GM23248 (cell line): ENCODE measurements around the gene PNKD. TPM values are rescaled to one million over a fixed set of nuclear protein-coding genes. Genes with fewer than 3 reads are reported as not detected.

Source experiments
- DNase-seq: peaks from one replicate; pipeline ENCODE4 v3.0.0-alpha.2; 2015
- H2AFZ ChIP-seq: fragments of 200-600 bp; sonication (generic); 2 replicates; pipeline ENCODE4 v1.6.1; 2016; ENCODE audit warnings: antibody characterized with exemption
- H3F3A ChIP-seq: fragments of 200-600 bp; sonication (generic); 2 replicates; pipeline ENCODE4 v1.6.1; 2016; ENCODE audit warnings: mild to moderate bottlenecking, antibody characterized with exemption, mixed run types; ENCODE audit not compliant: insufficient read depth
- H3K27ac ChIP-seq: fragments of 200-600 bp; sonication (generic); 2 replicates; pipeline ENCODE4 v1.5.1; 2016; ENCODE audit warnings: mild to moderate bottlenecking
- H3K27me3 ChIP-seq: fragments of 200-600 bp; sonication (generic); replicated peaks from 2 replicates; pipeline ENCODE4 v1.6.1; 2016; ENCODE audit warnings: mild to moderate bottlenecking; ENCODE audit not compliant: insufficient read depth
- H3K36me3 ChIP-seq: fragments of 200-600 bp; sonication (generic); 2 replicates; pipeline ENCODE4 v1.6.1; 2016; ENCODE audit warnings: low read depth, mild to moderate bottlenecking
- H3K4me1 ChIP-seq: fragments of 200-600 bp; sonication (generic); 2 replicates; pipeline ENCODE4 v1.6.1; 2016; ENCODE audit warnings: mild to moderate bottlenecking; ENCODE audit not compliant: insufficient read depth
- H3K4me2 ChIP-seq: fragments of 200-600 bp; sonication (generic); one replicate; pipeline ENCODE4 v1.6.1; 2016; ENCODE audit warnings: mild to moderate bottlenecking; ENCODE audit not compliant: unreplicated experiment
- H3K4me3 ChIP-seq: fragments of 200-600 bp; sonication (generic); 2 replicates; pipeline ENCODE4 v1.5.1; 2016; ENCODE audit warnings: mild to moderate bottlenecking
- H3K79me2 ChIP-seq: fragments of 200-600 bp; sonication (generic); 2 replicates; pipeline ENCODE4 v1.6.1; 2016; ENCODE audit warnings: mild to moderate bottlenecking; ENCODE audit not compliant: insufficient read depth
- H3K9ac ChIP-seq: fragments of 200-600 bp; sonication (generic); 2 replicates; pipeline ENCODE4 v1.6.1; 2016; ENCODE audit warnings: mild to moderate bottlenecking
- H3K9me2 ChIP-seq: fragments of 200-600 bp; sonication (generic); 2 replicates; pipeline ENCODE4 v1.6.1; 2016; ENCODE audit warnings: mixed run types, mild to moderate bottlenecking, moderate library complexity; ENCODE audit not compliant: insufficient read depth
- H3K9me3 ChIP-seq: fragments of 200-600 bp; sonication (generic); one replicate; pipeline ENCODE4 v1.6.1; 2017; ENCODE audit warnings: low read depth
- H4K20me1 ChIP-seq: fragments of 200-600 bp; sonication (generic); 2 replicates; pipeline ENCODE4 v1.6.0; 2016; ENCODE audit not compliant: insufficient read depth
- EZH2 ChIP-seq: fragments of 200-600 bp; sonication (generic); IDR thresholded peaks from 2 replicates; pipeline ENCODE4 v1.6.1; 2018; ENCODE audit warnings: antibody characterized with exemption, mild to moderate bottlenecking; ENCODE audit not compliant: insufficient read depth, poor library complexity, severe bottlenecking
- EZH2phosphoT487 ChIP-seq: fragments of 200-600 bp; sonication (generic); IDR thresholded peaks from 2 replicates; pipeline ENCODE4 v1.6.1; 2018; ENCODE audit warnings: antibody characterized with exemption, moderate library complexity, mild to moderate bottlenecking, low read depth; ENCODE audit not compliant: insufficient read depth
- WGBS, 2 experiments: methylation state at CpG; one replicate each; pipeline ENCODE4 v1.1.6; 2015 to 2017; ENCODE audit warnings: low lambda C conversion rate in 2 of 2, low coverage in 1 of 2; ENCODE audit errors: missing lambda C conversion rate in 2 of 2; 5-methylcytosine and 5-hydroxymethylcytosine counted together
- in situ Hi-C: fragments of 300-500 bp; cut with MboI; formaldehyde crosslinking; loops from 2 replicates; pipeline ENCODE4 v1.15.0; 2020
- polyA plus RNA-seq: library from polyadenylated mRNA; unstranded; fragments of >200 nt; fragmentation: Nextera tagmentation; extraction: Ambion mirVana; gene quantifications from 2 replicates; pipeline ENCODE4 v1.2.1, GENCODE V29; 2016
- total RNA-seq: library from RNA; depleted of rRNA; stranded (reverse); fragments of >200 nt; shearing (Covaris generic); gene quantifications from 2 replicates; pipeline ENCODE4 v1.2.3, GENCODE V29; 2014

PNKD gene
- total and polyA plus RNA-seq, 2 experiments from 2014 or later: 28.6 to 82.7 TPM

DNA sequence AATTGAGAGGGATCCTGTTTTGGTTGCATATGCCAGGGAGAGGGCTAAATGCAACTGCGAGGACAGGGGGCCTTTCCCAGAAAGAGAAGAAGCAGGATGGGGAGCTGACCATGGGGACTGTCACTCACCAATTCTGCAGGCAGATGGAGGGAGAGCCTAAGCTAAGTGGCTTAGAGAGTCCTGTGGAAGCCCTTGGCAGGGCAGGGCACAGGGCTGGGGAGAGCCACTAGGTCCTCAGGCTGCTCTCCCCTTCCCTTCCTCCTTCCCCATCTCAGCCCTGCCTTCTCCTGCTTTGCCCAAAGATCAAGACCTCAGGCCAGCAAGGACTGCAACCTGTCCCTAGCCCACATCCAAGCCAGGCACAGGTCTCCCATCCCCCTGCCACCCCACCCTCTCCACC lies 62.0 kb downstream of the PNKD start:
- no peak overlapping the region for H3K4me2 ChIP-seq
- 92 to 100% methylated on average over 1 of the region's 1 CpG for WGBS, 2 experiments
- H3K4me1 ChIP-seq: no peaks in the 10 kb centered on the region
- DNase-seq: no peak
- no peak overlapping the region for H3K4me3 ChIP-seq
- TF ChIP-seq EZH2phosphoT487 (no peak), EZH2 (no peak)
- H3K27ac ChIP-seq: no peak overlapping the region
- H3K9me2 ChIP-seq: no peaks in the 10 kb centered on the region
- no peaks in the 10 kb centered on the region for H3K79me2 ChIP-seq
- no peaks in the 10 kb centered on the region for H3K27me3 ChIP-seq
- no peak overlapping the region for H2AFZ ChIP-seq
- H3K9me3 ChIP-seq: no peaks in the 10 kb centered on the region
- no peaks in the 10 kb centered on the region for H4K20me1 ChIP-seq
- no peaks in the 10 kb centered on the region for H3F3A ChIP-seq
- no peak overlapping the region for H3K9ac ChIP-seq
- in situ Hi-C loops: no loop called here
- H3K36me3 ChIP-seq: no peaks in the 10 kb centered on the region

DNA sequence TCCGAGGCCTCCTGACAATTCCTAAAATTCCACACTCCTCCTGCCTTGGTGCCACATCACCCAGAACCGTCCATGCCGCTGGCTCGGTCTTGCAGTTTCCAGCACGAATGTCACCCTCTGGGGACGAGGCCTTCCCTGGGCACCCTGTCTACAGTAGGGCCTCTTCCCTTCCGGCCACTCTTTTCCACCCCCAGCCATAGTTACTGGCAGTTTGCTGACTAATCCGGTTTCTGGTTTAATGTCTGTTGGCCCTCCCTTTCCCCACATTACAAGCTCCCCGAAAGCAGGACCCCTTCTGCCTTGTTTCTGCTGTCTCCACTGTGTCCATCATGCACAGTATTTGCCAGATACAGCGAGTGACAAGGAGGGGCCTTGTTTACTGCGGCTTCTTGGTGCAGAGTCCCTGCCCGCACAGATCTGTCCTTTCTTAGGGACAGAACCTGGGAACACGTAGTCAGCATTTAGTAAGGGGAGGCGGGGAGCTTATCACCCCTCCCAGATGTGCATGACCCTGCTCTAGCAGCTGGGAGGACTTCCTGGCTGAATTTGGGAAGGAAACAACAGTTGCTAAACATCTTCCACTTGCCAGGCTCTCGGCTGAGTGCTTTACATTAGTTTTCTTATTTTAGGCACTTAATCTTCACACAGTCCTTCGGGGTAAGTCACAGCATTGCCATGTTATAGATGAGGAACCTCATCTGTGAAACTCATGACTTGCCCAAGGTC lies 62.8 kb downstream of the PNKD start:
- no peaks in the 10 kb centered on the region for H3K36me3 ChIP-seq
- H4K20me1 ChIP-seq: no peaks in the 10 kb centered on the region
- H3K27me3 ChIP-seq: no peaks in the 10 kb centered on the region
- no peak for DNase-seq
- no peak overlapping the region for H3K9ac ChIP-seq
- H3K4me3 ChIP-seq: no peak overlapping the region
- no peak overlapping the region for H3K4me2 ChIP-seq
- in situ Hi-C loops: no loop called here
- H3K79me2 ChIP-seq: no peaks in the 10 kb centered on the region
- no peaks in the 10 kb centered on the region for H3F3A ChIP-seq
- H3K27ac ChIP-seq: no peak overlapping the region
- H3K9me2 ChIP-seq: no peaks in the 10 kb centered on the region
- no peaks in the 10 kb centered on the region for H3K9me3 ChIP-seq
- no peak overlapping the region for H2AFZ ChIP-seq
- no peaks in the 10 kb centered on the region for H3K4me1 ChIP-seq
- TF ChIP-seq EZH2phosphoT487 (no peak), EZH2 (no peak)
- 76 to 80% methylated on average over 16 of the region's 16 CpGs for WGBS, 2 experiments

DNA sequence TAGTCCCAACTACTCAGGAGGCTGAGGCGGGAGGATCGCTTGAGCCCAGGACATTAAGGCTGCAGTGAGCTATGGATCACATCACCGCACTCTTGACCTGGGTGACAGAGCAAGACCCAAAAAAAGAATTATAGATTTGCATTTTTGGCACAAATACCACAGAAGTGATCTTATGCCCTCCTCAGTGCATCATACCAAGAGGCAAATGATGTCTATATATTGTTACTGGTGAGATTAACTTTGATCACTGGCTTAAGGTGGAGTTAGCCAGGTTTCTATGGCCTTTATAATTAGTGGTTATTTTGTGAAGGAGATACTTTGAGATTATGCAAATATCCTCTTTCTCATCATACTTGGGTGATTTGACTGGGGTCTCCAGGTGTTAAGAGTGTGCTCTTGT lies 64.2 kb downstream of the PNKD start:
- in situ Hi-C loops: no loop called here
- Histone ChIP-seq H3K4me1 (no peaks in the 10 kb centered on the region), H3K27ac (no peak overlapping the region), H3F3A (no peaks in the 10 kb centered on the region), H3K4me3 (no peak overlapping the region), H3K9ac (no peak overlapping the region), H4K20me1 (no peaks in the 10 kb centered on the region), H3K36me3 (no peaks in the 10 kb centered on the region), H3K9me2 (no peaks in the 10 kb centered on the region), H2AFZ (no peak overlapping the region), H3K4me2 (no peak overlapping the region), H3K79me2 (no peaks in the 10 kb centered on the region), H3K9me3 (no peaks in the 10 kb centered on the region), H3K27me3 (no peaks in the 10 kb centered on the region)
- no peak for DNase-seq
- WGBS, 2 experiments: 89 to 90% methylated on average over 3 of the region's 3 CpGs
- TF ChIP-seq EZH2: no peak
- TF ChIP-seq EZH2phosphoT487: no peak

DNA sequence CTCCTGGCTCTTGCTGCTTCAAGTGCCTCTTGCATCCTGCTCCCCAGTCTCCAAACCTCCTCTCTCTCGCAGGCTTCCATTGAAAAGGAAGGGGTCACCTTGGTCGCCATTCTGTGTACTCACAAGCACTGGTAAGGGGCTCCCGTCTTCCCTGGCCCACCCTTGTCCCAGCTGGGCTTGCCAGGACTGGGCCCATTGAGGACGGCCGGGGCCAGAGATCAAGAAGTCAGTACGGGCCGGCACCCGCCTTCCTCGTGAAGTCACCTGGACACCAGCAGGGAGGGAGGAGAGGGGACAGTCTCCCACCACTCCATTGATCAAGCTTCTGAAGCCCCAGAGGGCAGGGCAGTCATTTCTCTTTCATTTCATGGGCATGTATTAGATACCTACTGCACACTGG lies 70.3 kb downstream of the PNKD start:
- H3K9me2 ChIP-seq: no peaks in the 10 kb centered on the region
- TF ChIP-seq EZH2 (no peak), EZH2phosphoT487 (no peak)
- no peak for DNase-seq
- no peaks in the 10 kb centered on the region for H3K9me3 ChIP-seq
- H3K9ac ChIP-seq: no peak overlapping the region
- in situ Hi-C loops: no loop called here
- no peak overlapping the region for H3K4me2 ChIP-seq
- WGBS, 2 experiments: 72 to 73% methylated on average over 9 of the region's 9 CpGs
- no peaks in the 10 kb centered on the region for H4K20me1 ChIP-seq
- H3K4me1 ChIP-seq: peaks cover 7% of the 10 kb centered on the region
- no peak overlapping the region for H2AFZ ChIP-seq
- H3K36me3 ChIP-seq: no peaks in the 10 kb centered on the region
- H3K4me3 ChIP-seq: no peak overlapping the region
- no peaks in the 10 kb centered on the region for H3K27me3 ChIP-seq
- peaks cover 5% of the 10 kb centered on the region; the same call in 1 of the 2 replicates for H3F3A ChIP-seq
- H3K79me2 ChIP-seq: no peaks in the 10 kb centered on the region
- H3K27ac ChIP-seq: no peak overlapping the region
